A673 (cell line): ENCODE results near the gene ZNF25.

Experiments
- CTCF ChIP-seq: fragments of 300-800, 200-600 bp; sonication (generic); conservative IDR thresholded peaks from 2 replicates; pipeline ENCODE4 v1.5.1; 2017; ENCODE audit warnings: low read depth, mild to moderate bottlenecking, antibody characterized with exemption, low read length, moderate library complexity, mixed read lengths
- EZH2 ChIP-seq: fragments of 200-600 bp; sonication (generic); IDR thresholded peaks from 2 replicates; pipeline ENCODE4 v1.6.1; 2017; ENCODE audit warnings: borderline replicate concordance, low read depth, mild to moderate bottlenecking, mixed read lengths, antibody characterized with exemption, low read length; ENCODE audit not compliant: poor library complexity, severe bottlenecking

- TF ChIP-seq CTCF (no peak), EZH2 (no peak)
These were observed 31.5 kb upstream of the ZNF25 start for GRCh38 chr10:38007991-38008390.
